ENCODE measurements around the gene ACOT6. TPM values are rescaled to one million over a fixed set of nuclear protein-coding genes. Genes with fewer than 3 reads are reported as not detected.

ACOT6 gene
- total RNA-seq, 1 experiment from 2014 or later, result not detected

DNA sequence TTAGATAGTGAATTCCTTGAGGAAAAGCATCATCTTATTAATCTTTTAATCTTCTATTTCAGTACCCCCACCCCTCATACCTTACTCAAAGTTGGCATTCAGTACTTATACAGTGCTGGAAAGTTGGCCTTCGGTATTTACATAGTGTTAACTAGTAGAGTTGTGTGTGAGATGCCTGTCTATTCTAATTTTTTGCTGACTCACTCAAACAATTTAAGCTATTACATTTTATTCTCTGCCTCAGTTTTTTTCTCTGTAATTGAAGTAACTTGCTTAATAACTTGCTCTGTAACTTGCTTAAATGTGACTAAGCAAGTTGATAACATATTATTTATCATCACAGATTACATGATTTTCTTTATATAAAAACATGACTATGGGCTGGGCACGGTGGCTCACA, 52.8 kb downstream of the ACOT6 start:
- no peak overlapping the region for H3K4me3 ChIP-seq
- H3K27me3 ChIP-seq, result no peaks in the 10 kb centered on the region
- no peaks in the 10 kb centered on the region; the same call in 1 of the 2 replicates for H3K36me3 ChIP-seq
- no peak for DNase-seq
- H3K9me3 ChIP-seq, result no peaks in the 10 kb centered on the region

DNA sequence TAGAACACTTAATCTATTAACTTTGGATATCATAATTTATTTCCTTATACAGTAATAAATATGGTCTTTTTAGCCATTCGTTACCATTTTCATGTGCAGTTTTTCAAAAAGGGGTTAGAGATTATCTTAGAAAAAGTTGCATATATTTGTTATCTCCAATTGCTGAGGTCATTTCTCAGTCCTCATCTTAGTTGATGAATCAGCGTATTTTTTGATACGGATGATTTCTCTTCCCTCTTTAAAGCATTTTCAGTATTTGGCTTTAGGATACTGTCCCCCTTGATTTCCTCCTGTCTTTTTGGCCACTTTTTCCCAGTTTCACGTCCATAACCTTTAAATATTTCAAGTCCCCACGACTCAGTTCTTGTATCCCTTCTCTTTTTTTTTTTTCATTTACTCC, 54.3 kb downstream of the ACOT6 start:
- no peaks in the 10 kb centered on the region; the same call in 1 of the 2 replicates for H3K36me3 ChIP-seq
- H3K9me3 ChIP-seq, result no peaks in the 10 kb centered on the region
- H3K27me3 ChIP-seq, result no peaks in the 10 kb centered on the region
- no peak for DNase-seq
- H3K4me3 ChIP-seq, result no peak overlapping the region

DNA sequence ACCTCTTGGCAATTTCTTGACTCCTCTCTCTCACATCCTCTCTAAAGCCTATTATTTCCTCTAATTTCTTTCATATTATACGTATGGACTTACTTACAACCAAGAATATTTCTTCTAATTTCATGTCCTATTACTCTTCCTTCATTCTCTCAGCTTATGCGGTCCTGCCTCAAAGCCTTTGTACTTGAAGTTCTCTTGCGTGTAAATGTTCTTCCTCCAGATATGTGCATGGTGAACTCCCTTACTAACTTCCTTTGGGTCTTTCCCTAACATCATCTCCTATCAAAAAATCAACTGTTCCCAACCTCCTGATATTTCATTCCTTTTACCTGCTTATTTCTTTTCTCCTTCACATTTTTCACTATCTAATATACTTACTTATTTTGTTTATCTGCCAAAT, 55.5 kb downstream of the ACOT6 start:
- no peaks in the 10 kb centered on the region; the same call in none of the 2 replicates for H3K36me3 ChIP-seq
- no peak overlapping the region for H3K4me3 ChIP-seq
- no peaks in the 10 kb centered on the region for H3K9me3 ChIP-seq
- DNase-seq, result no peak
- H3K27me3 ChIP-seq, result no peaks in the 10 kb centered on the region

Other genes with a start within 250 kb of the ACOT6 start
- gene NUMB, start 154.0 kb upstream of the ACOT6 start, total RNA-seq (2014; rRNA removed; shearing (Covaris generic); ENCODE audit: low replicate concordance), result 12.2 and 21.5 TPM in 2 replicates
- 14.2 and 23.6 TPM in 2 replicates for gene RIOX1, start 121.6 kb upstream of the ACOT6 start, total RNA-seq (2014; rRNA removed; shearing (Covaris generic); ENCODE audit: low replicate concordance)
- gene ACOT1, start 75.4 kb upstream of the ACOT6 start, total RNA-seq (2014; rRNA removed; shearing (Covaris generic); ENCODE audit: low replicate concordance), result 0.16 TPM in 1 of 2 replicates, not detected in the other
- not detected in 2 replicates for gene HEATR4, start 53.6 kb upstream of the ACOT6 start, total RNA-seq (2014; rRNA removed; shearing (Covaris generic); ENCODE audit: low replicate concordance)
- gene ACOT2, start 43.3 kb upstream of the ACOT6 start, total RNA-seq (2014; rRNA removed; shearing (Covaris generic); ENCODE audit: low replicate concordance), result 27.8 and 33.4 TPM in 2 replicates
- 0.44 and 0.76 TPM in 2 replicates for gene ACOT4, start 20.6 kb upstream of the ACOT6 start, total RNA-seq (2014; rRNA removed; shearing (Covaris generic); ENCODE audit: low replicate concordance)
- 7.0 and 92.2 TPM in 2 replicates for gene DNAL1, start 32.5 kb downstream of the ACOT6 start, total RNA-seq (2014; rRNA removed; shearing (Covaris generic); ENCODE audit: low replicate concordance)
- 22.1 and 38.5 TPM in 2 replicates for gene PNMA1, start 101.9 kb downstream of the ACOT6 start, total RNA-seq (2014; rRNA removed; shearing (Covaris generic); ENCODE audit: low replicate concordance)
- gene PTGR2, start 239.3 kb downstream of the ACOT6 start, total RNA-seq (2014; rRNA removed; shearing (Covaris generic); ENCODE audit: low replicate concordance), result 4.8 and 6.2 TPM in 2 replicates